Hepatocyte (in vitro differentiated cells): ENCODE measurements around the gene HHLA2. TPM values are rescaled to one million over a fixed set of nuclear protein-coding genes. Genes with fewer than 3 reads are reported as not detected.

Experiments
- DNase-seq: peaks from one replicate; pipeline ENCODE4 v3.0.0-alpha.2; 2016; ENCODE audit warnings: low spot score
- H2AFZ ChIP-seq: fragments of 200-600 bp; sonication (generic); 2 replicates; pipeline ENCODE4 v1.6.0; 2016; ENCODE audit warnings: antibody characterized with exemption, mild to moderate bottlenecking
- H3K27ac ChIP-seq: fragments of 200-600 bp; sonication (generic); 2 replicates; pipeline ENCODE4 v1.5.1; 2016; ENCODE audit warnings: mild to moderate bottlenecking
- H3K27me3 ChIP-seq: fragments of 200-600 bp; sonication (generic); 2 replicates; pipeline ENCODE4 v1.6.1; 2016
- H3K36me3 ChIP-seq: fragments of 200-600 bp; sonication (generic); replicated peaks from 2 replicates; pipeline ENCODE4 v1.5.1; 2016; ENCODE audit warnings: low read depth; ENCODE audit not compliant: insufficient read depth
- H3K4me1 ChIP-seq: fragments of 200-600 bp; sonication (generic); 2 replicates; pipeline ENCODE4 v1.5.1; 2016; ENCODE audit warnings: mild to moderate bottlenecking, moderate library complexity; ENCODE audit not compliant: insufficient read depth
- H3K4me2 ChIP-seq: fragments of 200-600 bp; sonication (generic); 2 replicates; pipeline ENCODE4 v1.6.0; 2016
- H3K4me3 ChIP-seq: fragments of 200-600 bp; sonication (generic); 2 replicates; pipeline ENCODE4 v1.5.1; 2016; ENCODE audit warnings: mild to moderate bottlenecking
- H3K79me2 ChIP-seq: fragments of 200-600 bp; sonication (generic); 2 replicates; pipeline ENCODE4 v1.6.0; 2017; ENCODE audit warnings: mild to moderate bottlenecking
- H3K9me2 ChIP-seq: fragments of 200-600 bp; sonication (generic); replicated peaks from 2 replicates; pipeline ENCODE4 v1.6.0; 2017; ENCODE audit warnings: mild to moderate bottlenecking; ENCODE audit not compliant: insufficient read depth
- H3K9me3 ChIP-seq: fragments of 200-600 bp; sonication (generic); 2 replicates; pipeline ENCODE4 v1.5.1; 2016; ENCODE audit warnings: low read depth, mild to moderate bottlenecking
- H4K20me1 ChIP-seq: fragments of 200-600 bp; sonication (generic); 2 replicates; pipeline ENCODE4 v1.6.0; 2016; ENCODE audit warnings: mild to moderate bottlenecking; ENCODE audit not compliant: insufficient read depth, poor library complexity, severe bottlenecking
- EZH2 ChIP-seq: fragments of 200-600 bp; sonication (generic); IDR thresholded peaks from 2 replicates; pipeline ENCODE4 v1.6.1; 2016; ENCODE audit warnings: antibody characterized with exemption, mild to moderate bottlenecking, borderline replicate concordance
- EZH2phosphoT487 ChIP-seq: fragments of 200-600 bp; sonication (generic); IDR thresholded peaks from one replicate; pipeline ENCODE4 v1.6.1; 2018; ENCODE audit warnings: antibody characterized with exemption, mild to moderate bottlenecking, low read depth, moderate library complexity; ENCODE audit not compliant: unreplicated experiment, severe bottlenecking
- WGBS: methylation state at CpG from one replicate; pipeline ENCODE4 v1.1.6; 2016; ENCODE audit warnings: low lambda C conversion rate; ENCODE audit errors: missing lambda C conversion rate; 5-methylcytosine and 5-hydroxymethylcytosine counted together
- polyA plus RNA-seq: library from polyadenylated mRNA; unstranded; fragments of >200 nt; fragmentation: Nextera tagmentation; extraction: Ambion mirVana; gene quantifications from 2 replicates; pipeline ENCODE4 v1.2.1, GENCODE V29; 2016
- total RNA-seq: library from RNA; depleted of rRNA; stranded (reverse); fragments of >200 nt; gene quantifications from 2 replicates; pipeline ENCODE4 v1.2.3, GENCODE V29; 2014
- TF ChIP-seq, protein P1 (sequence below): fragments of 200-600 bp; sonication (generic); IDR thresholded peaks from 2 replicates; pipeline ENCODE4 v1.5.1; 2016; ENCODE audit warnings: antibody characterized with exemption, mild to moderate bottlenecking; ENCODE audit not compliant: poor library complexity

The HHLA2 gene
- total and polyA plus RNA-seq, 2 experiments from 2014 or later: 6.1 to 21.8 TPM

DNA sequence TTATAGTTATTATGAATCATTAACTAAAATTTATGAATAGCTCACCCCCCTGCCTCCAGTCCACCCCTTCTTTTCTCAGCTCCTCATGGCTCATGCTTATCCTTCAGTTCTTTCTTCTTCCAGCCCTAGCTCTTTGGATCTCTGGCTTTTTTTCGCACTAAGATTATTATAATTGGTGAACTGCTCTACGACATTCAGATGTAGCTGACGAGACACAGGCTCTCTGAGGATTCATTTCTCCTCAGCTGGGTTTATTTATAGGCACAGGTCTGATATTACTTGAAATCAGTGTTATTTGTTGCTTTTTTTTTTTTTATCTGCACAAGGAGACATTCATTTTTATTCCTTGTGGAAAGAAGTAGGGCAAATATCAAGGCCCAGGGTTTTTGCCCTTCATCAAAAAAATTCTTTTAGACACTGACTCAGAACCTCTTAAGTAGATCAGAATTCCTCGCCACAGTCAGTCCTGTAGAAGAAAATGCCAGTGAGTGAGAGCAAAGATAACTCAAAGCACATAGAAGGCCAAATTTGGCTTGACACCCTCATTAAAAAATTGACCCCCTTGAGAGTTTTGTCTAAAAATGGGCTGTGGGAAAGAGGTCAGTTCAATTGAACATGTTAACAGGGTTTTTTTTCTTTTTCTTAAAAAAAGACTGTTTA is 107.5 kb downstream of the HHLA2 start:
- Histone ChIP-seq H3K36me3 (no peaks in the 10 kb centered on the region), H3K4me1 (peaks cover 12% of the 10 kb centered on the region), H4K20me1 (no peaks in the 10 kb centered on the region), H3K9me3 (no peaks in the 10 kb centered on the region), H3K79me2 (no peaks in the 10 kb centered on the region), H3K4me2 (no peak overlapping the region), H2AFZ (no peak overlapping the region), H3K9me2 (no peaks in the 10 kb centered on the region), H3K27ac (no peak overlapping the region), H3K27me3 (no peaks in the 10 kb centered on the region), H3K4me3 (no peak overlapping the region)
- 71% methylated on average over 4 of the region's 4 CpGs for WGBS
- TF ChIP-seq EZH2phosphoT487: no peak
- TF ChIP-seq, protein P1, sequence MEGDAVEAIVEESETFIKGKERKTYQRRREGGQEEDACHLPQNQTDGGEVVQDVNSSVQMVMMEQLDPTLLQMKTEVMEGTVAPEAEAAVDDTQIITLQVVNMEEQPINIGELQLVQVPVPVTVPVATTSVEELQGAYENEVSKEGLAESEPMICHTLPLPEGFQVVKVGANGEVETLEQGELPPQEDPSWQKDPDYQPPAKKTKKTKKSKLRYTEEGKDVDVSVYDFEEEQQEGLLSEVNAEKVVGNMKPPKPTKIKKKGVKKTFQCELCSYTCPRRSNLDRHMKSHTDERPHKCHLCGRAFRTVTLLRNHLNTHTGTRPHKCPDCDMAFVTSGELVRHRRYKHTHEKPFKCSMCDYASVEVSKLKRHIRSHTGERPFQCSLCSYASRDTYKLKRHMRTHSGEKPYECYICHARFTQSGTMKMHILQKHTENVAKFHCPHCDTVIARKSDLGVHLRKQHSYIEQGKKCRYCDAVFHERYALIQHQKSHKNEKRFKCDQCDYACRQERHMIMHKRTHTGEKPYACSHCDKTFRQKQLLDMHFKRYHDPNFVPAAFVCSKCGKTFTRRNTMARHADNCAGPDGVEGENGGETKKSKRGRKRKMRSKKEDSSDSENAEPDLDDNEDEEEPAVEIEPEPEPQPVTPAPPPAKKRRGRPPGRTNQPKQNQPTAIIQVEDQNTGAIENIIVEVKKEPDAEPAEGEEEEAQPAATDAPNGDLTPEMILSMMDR: no peak
- no peak for TF ChIP-seq EZH2
- no peak for DNase-seq

DNA sequence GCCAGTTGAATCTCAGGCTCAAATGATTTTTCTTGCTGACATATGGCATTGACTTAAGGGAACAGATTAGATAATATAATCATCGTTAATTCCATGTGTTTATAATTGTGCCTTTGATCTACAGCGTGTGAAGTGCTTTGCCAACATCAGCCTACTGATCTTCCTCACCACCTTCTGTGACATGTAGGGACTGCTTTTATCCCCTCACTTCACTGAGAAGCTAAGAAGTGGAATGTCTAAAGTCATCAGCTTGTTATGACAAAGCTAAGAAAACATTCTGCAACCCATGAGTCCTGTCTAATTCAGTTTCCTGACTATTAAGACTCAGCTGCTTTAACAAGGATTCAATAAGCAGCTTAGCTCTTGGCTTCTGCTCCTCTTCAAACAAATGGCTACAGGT is 108.0 kb downstream of the HHLA2 start:
- no peak overlapping the region for H3K4me2 ChIP-seq
- no peak overlapping the region for H3K27ac ChIP-seq
- DNase-seq: no peak

DNA sequence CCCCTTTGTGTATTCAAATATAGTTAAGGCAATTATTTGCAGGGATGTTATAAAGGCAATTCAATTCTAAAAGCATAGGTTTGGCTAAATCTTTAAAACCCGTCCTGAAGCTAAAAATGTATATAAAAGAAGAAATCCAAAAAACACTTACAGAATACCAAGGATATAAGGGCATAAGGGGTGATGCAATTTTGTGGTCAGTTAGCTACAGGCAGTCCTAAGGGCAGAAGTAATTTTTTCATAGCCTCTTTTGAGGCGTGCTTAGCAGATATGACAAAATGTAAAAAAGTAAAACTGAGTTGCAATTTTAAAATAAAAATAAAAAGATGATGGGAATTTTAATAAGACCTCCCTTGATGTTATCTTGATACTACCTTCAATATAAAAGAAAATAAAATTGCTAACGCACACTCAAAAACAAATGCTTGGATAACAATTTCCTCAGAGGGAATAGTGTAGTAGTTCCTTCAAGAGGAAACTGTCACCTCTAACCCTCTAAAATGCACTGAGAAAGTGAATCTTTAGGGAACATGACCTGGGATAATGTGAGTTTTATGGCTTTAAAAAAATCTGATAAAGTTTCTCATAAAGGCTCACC is 109.8 kb downstream of the HHLA2 start:
- H3K9me3 ChIP-seq: no peaks in the 10 kb centered on the region
- 84% methylated on average over 3 of the region's 3 CpGs for WGBS
- peaks cover 12% of the 10 kb centered on the region for H3K4me1 ChIP-seq
- no peaks in the 10 kb centered on the region for H3K27me3 ChIP-seq
- no peak overlapping the region for H2AFZ ChIP-seq
- H3K79me2 ChIP-seq: no peaks in the 10 kb centered on the region
- H3K4me2 ChIP-seq: no peak overlapping the region
- H3K9me2 ChIP-seq: no peaks in the 10 kb centered on the region
- H3K27ac ChIP-seq: no peak overlapping the region
- no peak overlapping the region for H3K4me3 ChIP-seq
- H3K36me3 ChIP-seq: no peaks in the 10 kb centered on the region
- no peaks in the 10 kb centered on the region for H4K20me1 ChIP-seq
- no peak for TF ChIP-seq EZH2phosphoT487
- no peak for TF ChIP-seq EZH2
- TF ChIP-seq, protein P1: no peak
- no peak for DNase-seq

More for the DNA sequence above, 108.0 kb downstream of the HHLA2 start:
- TF ChIP-seq EZH2 (no peak), EZH2phosphoT487 (no peak)
- TF ChIP-seq, protein P1: no peak
- no peaks in the 10 kb centered on the region for H3K79me2 ChIP-seq
- no peaks in the 10 kb centered on the region for H4K20me1 ChIP-seq
- H3K4me1 ChIP-seq: peaks cover 12% of the 10 kb centered on the region
- H3K27me3 ChIP-seq: no peaks in the 10 kb centered on the region
- WGBS: 28% methylated on average over 2 of the region's 2 CpGs
- H3K36me3 ChIP-seq: no peaks in the 10 kb centered on the region
- no peak overlapping the region for H3K4me3 ChIP-seq
- H3K9me2 ChIP-seq: no peaks in the 10 kb centered on the region
- H3K9me3 ChIP-seq: no peaks in the 10 kb centered on the region
- H2AFZ ChIP-seq: no peak overlapping the region
